GM19397 (cell line): ENCODE results near the gene PTPA.

Source experiments
- ATAC-seq: cut with Tn5 transposase; IDR thresholded peaks from one replicate; pipeline ENCODE4 v1.9.1; 2021; ENCODE audit warnings: mild to moderate bottlenecking, moderate library complexity; ENCODE audit not compliant: unreplicated experiment

Gene PTPA

DNA sequence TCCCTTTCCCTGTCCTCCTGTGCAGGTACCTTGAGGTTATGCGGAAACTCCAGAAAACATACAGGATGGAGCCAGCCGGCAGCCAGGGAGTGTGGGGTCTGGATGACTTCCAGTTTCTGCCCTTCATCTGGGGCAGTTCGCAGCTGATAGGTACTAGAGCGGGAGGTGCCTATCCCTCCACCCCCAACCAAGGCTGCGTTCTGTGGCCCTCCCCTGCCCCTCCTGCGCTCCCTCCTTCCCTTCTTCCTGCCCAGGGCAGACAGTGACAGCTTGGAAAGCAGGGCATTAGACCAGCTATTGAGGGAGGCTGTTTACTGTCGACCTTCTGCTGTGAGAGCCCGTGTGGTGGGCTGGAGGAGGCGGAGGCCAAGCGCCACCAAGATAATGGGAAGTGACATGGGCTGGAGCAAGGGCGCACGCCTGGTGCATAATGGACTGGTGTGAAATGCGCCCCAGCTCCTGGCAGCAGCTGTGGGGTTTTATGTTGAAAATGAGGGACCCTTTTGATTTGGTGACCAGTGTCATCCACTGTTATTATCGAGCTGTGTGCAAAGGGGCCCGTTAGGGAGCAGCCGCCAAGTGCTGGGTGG is 25.3 kb downstream of the PTPA start:
- ATAC-seq = no peak

DNA sequence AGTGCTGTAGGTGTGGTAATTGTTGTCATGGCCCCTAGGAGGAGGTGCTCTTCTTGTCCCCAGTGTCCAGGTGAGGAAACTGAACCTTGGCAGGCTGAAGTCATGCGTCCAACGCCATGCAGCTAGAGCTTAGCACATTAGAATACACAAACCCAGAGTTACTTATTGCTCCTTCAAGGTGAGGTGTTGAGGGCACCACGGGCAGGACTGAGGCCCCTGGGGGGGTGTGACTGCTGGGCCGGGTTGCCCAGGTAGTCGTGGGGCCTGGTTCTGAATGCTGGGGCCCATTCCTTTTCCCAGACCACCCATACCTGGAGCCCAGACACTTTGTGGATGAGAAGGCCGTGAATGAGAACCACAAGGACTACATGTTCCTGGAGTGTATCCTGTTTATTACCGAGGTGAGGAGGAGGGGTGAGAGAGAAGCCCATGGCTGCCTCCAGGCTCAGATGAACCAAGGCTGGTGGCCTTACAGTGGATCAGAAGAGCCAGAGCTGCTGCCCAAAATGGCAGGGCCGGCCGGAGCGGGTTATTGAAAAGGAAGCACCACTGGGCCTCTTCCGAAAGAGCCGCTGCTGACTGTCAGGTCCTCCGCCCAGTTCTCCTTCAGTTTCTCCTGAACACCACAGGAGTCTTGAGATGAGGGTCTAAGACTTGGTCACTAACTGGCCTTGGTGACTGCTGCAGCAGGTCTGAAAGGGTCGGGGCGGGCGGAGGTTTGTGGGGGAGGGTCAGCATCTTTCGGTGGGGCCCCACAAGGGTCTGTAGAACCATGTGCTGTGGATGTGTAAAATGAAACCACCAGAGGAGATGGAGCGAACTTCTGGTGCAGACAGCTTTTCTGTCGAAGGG is 26.3 kb downstream of the PTPA start:
- ATAC-seq = no peak

DNA sequence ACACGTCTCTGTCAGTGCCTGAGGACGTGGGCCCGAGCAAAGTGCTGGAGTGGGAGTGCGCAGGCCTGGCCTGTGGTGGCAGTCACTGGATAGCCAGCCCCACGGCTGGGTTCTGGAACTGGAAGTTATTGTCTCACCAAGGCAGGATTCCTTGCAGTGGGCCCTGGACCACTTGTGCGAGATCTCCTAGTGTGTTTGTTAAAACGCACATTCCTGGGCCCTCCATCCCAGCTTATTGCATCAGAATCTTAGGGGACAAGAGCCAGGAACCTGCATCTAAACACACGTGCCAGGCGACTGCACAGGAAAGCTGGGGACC is 26.9 kb downstream of the PTPA start:
- no peak for ATAC-seq

DNA sequence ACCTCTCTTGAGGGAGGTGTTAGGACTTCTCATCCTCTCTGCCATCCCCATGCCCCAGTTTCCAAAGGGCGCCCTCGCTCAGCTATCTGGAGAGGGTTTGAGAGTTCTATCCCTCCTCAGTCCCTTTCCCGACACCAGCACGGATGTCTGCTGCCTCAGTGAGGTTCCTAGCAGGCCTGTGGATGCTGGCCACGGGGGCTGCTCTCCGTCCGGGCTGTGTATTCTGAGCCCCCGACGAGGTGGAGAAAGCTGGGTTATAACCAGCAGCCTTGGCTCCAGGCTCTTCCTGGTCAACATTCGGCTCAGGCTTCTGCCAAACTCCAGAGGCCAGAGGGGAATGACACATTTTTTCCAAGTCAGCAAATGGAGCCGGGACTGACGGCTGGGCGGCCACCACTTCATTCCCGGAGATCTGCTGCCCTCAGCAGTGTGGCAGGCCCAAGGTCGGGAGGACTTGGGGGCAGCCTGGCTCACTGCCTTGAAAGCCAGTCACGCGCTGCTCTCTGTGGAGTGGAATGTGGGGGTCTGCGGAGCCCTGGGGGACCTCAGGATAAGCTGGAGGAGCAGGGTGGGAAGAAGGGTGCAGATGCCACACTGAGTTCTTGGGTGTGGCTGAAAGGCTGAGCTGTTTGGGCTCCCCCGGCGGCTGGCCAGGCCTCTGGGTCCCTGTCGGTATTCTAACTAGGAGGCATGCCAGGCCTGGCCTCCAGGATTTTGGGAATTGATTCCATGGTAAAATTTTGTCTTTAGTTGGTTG is 27.4 kb downstream of the PTPA start:
- peak; percentile 2 for ATAC-seq

DNA sequence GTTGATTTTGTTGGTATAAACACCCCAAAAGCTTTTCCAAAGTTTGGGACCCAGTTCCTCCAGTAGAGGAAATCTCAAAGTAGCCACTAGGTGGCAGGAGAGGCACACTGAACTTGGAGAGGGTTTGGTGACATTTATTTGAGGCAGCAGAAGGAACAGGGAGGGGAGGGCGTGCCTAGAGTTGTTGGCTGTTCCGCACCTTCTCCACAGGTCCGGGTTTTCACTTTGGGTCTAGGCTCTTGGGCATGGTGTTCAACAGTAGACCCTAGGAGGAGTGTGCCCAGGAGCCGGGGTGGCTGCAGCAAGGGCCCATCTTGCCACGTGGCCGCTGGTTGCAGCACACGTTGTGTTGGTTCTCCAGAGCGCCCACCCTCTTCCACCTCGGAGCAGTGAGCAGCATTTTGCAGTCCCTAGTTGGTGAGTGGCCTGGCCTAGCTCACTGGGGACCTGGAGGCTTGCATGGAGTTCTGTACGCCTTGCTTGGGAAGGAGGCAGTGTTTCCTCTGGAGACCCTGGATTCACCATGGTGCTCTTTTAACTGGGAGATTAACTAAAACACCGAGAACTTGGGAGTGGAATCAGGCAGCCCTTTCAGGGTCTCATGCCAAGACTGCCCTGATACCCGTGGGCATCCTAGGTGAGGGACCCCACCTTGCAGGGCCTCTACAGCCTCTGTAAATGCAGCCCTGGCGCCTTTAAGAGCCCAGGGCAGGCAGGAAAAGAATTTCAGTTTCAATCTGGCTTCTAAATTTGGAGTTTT is 28.2 kb downstream of the PTPA start:
- ATAC-seq = peak; percentile 32

DNA sequence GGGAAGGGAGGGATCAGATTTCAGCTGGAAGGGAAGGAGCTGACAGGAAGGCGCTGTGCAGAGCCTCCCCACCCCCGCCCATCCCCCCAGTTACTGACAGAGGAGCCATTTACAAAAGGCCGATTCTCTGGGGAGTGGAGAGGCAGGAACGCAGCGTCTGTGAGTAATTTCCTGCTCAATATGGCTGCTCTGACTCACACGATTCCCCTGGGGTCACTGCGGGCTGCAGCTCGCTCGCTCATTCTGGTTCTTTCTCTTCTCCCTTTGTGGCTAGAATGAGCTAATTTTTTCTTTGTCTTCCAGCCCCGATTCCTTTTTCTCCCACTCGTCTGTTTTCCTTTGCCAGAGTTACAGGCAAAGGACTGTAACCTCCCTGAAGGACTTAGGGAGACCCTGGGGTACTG is 28.8 kb downstream of the PTPA start:
- peak; percentile 42 for ATAC-seq

DNA sequence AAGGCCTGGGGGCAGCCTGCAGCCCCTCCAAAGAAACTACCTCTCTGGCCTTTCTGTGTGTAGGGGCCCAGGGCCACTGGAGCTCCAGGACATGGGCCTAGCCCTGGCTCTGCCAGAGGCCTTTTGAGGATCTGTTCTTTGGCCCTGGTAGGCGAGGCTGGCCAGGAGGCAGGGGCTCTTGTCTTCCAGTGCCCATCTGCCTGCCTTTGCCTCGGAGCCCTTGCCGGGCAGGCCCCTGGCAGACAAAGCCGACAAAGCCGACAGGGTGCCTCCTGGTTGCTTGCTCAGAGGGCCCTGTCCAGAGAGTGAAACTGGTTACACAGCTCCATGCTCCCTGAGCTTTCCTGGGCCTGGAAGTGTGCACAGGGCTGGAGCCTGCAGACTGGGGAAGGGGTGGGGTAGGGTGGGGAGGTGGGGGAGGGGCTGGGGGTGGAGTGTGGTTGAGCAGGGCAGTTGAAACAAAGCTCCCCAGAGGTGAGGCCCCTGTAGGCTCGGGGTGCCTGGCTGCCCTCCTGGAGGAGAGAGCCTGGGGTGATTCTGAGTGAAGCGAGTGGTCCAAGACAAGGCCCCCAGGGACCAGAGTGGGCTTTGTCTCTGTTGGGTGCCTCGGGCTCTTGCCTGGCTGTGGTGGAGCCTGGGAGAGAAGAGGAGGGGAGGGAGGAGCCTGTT is 29.3 kb downstream of the PTPA start:
- ATAC-seq = peak; percentile 21

DNA sequence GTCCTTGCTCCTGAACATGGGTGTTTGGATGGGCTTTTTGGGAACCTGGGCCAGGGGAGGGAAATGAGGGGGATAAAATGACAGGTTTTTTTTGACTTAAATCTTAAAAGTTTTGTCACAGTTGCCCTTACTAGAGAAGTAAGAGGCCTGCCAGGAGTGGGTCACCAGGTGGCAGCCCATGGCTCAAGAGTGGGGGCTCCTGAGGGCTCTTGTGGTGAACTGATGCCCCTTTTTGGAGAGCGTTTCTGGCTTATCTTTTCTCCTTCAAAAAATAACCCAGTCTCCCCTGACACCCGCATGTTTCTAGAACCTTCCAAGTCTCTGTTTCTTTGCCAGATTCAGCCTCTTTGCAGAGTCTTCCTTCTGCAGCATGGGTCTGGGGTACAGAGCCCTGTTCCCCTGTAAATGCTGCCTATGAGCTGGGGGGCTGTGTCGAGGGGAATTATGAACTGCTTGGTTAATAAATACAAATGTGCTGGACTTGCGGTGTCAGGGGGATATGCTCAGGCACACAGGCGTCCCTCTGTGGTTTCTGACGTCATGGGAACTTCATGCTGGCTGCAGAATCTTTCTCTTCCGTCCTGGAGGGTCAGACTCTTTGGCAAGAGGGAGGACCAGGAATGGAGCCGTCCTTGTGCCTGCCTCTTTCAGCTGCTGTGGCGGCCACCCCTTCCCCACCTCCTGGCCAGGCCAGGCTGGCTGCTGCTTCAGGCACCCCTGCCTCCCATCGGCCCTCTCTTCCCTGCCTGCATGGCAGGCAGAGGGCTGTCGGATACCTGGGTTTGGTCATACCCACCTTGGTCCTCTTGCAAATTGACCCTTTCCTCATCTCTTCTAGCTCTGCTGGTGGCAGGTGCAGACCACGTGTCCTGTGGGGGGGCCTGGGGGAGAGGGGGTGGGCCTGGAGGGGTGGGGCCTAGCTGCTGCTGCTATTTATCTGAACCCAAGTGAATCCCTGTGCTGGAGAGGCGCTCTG is 30.1 kb downstream of the PTPA start:
- ATAC-seq = peak; percentile 34

DNA sequence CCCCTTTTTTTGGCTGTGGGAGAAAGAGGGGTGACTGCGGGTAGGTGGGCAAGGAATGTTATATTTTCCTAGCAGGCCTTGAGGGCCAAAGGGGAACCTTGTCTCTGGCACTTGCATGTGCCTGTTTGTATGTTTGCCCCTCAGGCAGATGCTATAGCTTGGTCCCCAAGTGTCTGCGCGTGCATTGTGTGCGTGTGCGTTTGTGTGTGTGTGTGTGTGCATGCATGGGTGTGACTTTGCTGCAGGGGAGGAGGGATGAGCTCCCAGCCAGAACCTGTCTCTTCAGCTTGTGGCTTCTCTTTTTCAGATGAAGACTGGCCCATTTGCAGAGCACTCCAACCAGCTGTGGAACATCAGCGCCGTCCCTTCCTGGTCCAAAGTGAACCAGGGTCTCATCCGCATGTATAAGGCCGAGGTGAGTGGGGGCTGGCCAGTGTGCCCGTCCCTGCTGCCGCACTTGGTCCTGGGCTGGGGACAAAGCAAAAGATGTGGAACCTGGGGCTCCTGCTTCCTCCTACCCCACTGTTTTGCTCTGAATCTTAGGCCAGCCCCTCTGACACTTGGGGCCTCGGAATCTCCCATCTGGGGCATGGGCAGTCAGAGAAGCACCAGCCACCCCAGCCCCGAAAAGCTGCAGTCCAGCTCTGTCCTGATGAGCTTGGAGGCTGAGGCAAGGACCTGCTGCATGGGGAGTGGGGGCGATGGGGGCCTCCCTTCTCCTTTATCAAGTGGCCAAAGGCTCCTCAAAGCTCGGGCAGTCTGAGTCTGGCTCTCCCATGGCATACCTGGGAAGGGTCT is 31.1 kb downstream of the PTPA start:
- no peak for ATAC-seq

DNA sequence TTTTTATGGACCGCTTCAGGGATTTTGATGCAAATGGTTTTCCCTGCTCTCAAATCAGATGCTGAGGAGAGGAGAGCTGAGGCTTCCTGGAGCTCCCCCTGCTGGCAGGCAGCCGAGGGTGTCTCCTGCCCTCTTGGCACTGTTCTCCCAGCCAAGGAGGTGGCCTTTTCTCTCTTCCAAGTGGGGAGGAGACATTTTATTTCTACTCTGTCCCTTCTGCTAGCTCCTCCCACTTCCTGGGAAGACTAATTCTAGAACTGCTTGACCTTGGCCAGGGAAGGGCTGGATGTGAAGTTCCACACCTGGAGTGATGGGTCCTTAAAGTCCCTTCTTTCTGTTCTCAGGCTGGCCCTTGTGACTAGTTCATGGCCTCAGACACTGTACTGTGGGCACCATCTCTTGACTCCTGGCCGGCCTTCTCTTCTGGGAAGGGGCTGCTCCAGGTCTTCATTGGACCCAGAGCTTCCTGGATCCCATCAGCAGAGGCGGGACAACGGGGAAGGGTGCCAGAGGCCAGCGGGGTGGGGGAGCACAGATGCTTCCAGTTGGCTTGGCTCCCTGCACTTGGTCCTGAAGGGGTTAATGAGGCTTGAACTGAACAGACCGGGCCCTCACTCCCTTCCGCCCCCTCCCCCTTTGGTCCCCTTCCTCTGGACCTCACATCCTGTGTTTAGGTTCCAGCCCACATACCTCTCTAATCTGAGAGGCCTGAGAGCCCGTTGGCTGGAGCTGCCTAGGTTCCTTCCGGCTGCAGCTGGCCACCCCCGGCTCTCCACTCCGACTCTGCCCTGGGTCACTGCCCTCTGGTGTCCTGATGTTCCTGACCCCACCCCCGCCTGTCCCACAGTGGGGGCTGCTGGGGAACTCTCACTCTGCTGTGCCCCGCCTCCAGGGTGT is 32.1 kb downstream of the PTPA start:
- ATAC-seq = no peak

DNA sequence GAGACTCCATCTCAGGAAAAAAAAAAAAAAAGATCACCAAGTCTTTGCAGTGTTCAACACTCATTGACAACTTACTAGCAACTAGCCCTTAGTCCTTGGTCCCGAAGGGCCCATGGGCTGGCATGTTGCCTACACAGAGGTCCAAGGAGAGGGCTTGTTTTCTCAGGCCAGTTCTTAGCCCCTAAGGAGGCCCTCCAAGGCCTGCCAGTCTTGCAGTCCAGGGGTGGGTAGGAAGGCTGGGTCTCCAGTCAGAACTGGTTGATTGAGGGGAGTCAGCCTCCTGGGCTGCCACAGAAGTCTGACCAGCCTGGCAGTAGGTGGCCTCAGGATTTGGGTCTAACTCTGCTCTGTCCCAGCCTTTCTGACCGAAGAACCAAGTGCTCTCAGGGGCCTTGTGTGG is 34.1 kb downstream of the PTPA start:
- ATAC-seq = no peak

DNA sequence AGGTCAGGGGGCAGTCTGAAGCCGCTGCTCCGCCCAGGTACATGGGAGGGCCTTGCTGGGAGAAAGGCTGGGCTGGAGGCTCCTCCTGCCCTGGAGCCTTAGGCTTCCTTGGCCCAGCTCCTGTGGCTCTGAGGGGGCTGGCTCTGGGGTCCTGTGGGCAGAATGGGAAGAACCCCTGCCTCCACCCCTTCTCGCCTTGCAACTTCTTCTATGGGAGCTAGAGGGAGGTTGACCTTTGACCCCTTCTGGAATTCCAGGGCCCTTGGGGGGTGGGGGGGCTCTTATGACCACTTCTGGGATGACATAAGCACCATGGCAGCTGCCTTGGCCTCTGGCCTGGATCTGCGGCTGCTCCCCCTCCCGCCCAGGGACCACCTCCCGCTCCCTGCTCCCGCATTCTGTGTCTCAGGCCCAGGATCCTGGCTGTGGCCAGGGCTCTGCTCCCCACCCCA is 34.7 kb downstream of the PTPA start:
- no peak for ATAC-seq

DNA sequence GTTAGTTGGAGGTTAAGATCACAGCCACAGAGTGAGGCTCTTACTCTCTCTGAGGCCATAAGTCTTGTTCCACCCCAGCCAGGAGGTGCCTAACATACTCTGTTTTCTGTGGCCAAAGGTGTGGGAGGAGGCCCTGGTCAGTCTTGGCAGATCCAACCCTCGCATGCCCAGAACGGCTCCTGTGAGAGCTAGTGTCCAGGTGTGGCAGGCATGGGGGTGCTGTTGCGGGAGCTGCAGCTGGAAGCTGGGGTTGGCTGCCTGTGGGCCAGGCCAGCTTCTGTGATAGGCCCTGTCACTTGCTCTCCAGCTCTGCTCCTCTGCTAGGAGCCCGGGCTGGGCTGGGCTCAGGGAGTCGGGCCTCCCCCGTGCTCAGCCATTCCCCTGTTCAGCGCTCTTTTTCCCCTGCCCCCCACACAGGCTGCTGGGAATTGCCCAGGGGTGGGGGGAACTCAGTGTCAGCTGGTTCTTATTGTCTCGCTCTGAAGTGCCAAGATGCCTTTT is 35.3 kb downstream of the PTPA start:
- no peak for ATAC-seq

DNA sequence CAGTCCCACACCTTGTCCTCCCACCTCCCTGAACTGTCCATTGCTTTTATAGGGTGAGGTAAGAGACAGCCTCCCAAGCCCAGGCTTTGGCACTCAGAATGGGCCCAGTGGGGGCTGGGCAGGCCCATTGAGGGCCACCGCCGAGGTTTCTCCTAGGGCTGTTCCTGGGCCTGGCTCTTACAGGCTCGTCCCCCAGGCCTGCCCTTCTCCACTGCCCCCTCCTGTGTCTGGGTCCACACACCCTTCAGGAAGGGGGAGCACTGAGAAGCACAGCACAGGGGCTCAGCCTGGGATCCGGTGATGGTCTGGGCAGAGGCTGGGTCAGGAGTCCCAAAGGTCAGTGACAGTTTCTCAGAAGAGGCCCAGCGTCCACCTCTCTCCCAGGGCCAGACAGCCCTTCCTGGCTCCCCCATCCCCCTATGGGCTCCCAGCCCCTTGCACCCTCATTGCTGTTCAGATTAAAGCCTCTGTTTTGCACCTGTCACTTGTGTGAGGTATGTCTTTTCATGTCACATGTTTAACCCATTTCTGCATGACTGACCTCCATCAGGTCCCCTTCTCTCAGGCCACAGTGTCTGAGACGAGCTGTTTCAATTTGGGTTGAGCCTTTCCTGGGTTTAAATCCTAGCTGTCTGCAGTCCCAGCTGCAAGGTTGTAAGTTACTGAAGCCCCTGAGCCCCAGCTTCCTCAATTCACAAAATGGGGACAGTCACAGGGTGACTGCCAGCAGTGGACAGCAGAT is 37.4 kb downstream of the PTPA start:
- ATAC-seq = no peak

DNA sequence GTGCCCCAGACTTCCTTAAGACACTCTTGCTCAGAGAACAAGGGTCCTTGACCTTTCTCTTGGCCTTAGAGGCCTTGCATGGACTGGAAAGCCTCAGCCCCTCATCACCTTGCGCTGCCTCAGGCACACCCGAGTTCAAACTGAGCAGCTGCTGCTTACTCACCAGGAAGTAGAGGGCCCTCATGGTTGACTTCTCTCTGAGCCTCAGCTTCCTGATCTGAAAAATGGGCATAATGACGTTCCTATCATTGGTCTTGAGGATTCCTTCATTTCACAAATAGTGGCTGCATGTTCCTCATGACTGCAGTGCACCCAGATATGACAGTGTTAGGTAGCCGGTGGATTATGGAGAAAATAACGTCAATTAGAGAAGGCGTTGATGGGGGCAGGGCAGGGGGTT is 38.2 kb downstream of the PTPA start:
- ATAC-seq = no peak

DNA sequence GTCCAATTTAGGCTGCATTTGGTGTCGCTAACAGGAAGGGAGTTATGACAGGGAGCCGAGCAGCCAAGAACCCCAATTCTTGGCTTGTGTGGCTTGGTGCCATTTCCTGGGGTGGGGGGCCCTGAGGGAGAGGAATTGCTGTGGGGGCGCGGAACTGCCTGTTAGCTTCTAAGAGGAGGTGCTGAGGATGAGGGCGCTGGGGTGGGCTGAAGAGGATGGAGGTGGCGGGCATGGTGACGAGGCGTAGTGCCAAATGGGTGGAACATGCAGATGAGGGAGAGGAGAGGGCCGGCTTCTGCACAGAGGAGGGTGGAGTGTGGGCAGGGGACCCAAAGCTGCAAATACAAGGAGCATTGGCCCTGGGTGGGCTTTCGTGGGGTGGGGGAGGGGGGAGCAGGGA is 38.9 kb downstream of the PTPA start:
- no peak for ATAC-seq

DNA sequence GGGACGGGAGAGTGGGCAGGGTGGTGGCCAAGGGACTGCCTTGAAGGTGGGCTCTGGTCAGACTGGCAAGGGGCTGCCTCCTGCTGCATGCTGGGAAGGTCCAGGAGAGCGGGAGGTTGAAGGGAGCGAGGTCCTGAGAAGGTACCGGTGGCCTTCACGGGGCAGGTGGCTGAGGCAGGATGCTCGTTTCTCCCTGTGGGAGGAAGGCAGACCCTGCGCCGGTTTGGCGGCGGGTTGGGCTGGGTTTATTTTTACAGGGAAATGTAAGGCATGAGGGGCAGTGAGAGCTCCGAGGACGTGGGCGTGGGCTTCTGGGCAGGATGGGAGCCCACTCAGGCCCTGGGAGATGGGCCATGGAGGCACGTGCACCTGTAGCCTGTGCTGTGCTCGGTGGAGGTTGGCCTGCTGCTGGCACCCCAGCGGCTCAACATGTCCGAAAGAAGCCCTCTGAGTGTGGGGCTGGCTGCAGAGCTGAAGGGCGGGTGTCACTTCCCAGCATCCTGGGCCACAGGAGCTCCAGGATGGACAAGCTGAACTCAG is 39.5 kb downstream of the PTPA start:
- ATAC-seq = no peak
